ENCODE measurements around the gene MAP3K2.

MAP3K2 gene

DNA sequence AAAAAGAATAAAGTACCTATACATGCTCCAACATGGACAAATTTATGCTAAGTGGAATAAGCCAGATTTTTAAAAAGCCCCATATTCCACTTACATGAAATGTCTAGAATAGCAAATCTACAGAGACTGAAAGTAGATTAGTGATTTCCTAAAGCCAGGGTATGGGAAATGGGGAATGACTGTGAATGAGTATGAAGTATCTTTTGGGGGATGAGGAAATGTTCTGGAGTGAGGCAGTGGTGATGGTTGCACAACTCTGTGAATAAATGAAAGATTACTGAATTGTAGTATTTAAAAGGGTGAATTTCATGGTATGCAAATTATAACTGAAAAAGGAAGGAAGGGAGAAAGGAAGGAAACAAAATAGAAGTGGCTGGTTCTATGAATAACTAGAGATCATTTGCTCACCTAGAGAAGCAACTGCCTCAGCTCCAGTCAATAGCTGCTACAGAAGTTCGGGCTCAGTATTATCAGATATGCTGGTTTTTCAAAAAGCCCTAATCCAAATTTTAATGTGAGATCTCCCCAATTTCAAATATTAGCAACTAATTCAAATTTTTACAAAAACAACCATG is 39.3 kb downstream of the MAP3K2 start:
- peaks cover 38% of the 10 kb centered on the region for H3K4me1 Mint-ChIP-seq
- no peaks in the 10 kb centered on the region for H3K27me3 Mint-ChIP-seq
- peak overlapping the region; percentile 48 for H3K4me3 Mint-ChIP-seq
- no peaks in the 10 kb centered on the region for H3K9me3 Mint-ChIP-seq
- peaks cover 7% of the 10 kb centered on the region for H3K36me3 Mint-ChIP-seq
- DNase-seq (ENCODE audit: low spot score in 2 of 2), result no peak
- ATAC-seq (ENCODE audit: low read depth), result peak; percentile 53
- H3K27ac Mint-ChIP-seq, result no peak overlapping the region

DNA sequence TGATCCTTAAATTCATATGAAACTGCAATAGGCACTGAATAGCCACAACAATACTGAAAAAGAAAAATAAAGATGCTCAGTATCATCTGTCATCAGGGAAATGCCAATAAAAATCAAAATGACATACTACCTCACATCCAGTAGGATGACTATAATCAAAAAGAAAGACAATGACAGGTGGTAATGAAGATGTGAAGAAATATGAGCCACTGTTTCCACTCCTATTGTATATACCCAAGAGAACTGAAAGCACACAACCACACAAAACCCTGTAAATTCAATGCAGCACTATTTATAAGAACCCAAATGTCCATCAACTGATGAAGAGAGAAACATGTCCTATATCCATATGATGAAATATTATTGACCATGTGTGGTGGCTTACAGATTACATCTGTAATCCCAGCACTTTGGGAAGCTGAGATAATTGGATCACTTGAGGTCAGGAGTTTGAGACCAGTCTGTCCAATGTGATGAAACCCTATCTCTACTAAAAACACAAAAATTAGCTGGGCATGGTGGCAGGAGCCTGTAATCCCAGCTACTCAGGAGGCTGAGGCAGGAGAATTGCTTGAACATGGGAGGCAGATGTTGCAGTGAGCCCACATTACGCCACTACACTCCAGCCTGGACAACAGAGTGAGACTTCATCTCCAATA is 39.9 kb downstream of the MAP3K2 start:
- Mint-ChIP-seq H3K9me3 (no peaks in the 10 kb centered on the region), H3K4me1 (peaks cover 38% of the 10 kb centered on the region), H3K27ac (no peak overlapping the region), H3K27me3 (no peaks in the 10 kb centered on the region), H3K36me3 (peaks cover 7% of the 10 kb centered on the region), H3K4me3 (peak overlapping the region; percentile 27)
- no peak for DNase-seq (ENCODE audit: low spot score in 2 of 2)
- ATAC-seq (ENCODE audit: low read depth), result no peak

DNA sequence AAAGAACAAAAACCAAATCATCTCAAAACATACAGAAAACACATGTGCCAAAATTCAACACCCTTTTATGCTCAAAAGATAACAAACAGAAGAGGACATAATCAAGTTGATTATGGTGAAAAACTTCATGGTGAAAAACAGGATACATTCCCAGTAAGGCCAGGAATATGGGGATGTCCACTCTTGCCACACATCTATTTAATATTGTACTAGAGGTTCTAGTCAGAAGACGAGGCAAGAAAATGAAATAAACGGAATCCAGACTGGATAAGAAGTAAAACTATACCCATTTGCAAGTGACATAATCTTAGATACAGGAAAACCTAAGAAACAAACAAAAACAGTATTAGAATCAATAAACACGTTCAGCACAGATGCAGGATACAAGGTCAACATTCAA is 40.8 kb downstream of the MAP3K2 start:
- Mint-ChIP-seq H3K36me3 (peaks cover 5% of the 10 kb centered on the region), H3K9me3 (no peaks in the 10 kb centered on the region), H3K27ac (peak overlapping the region; percentile 48), H3K27me3 (no peaks in the 10 kb centered on the region), H3K4me3 (no peak overlapping the region), H3K4me1 (peaks cover 37% of the 10 kb centered on the region)
- no peak for DNase-seq (ENCODE audit: low spot score in 2 of 2)
- no peak for ATAC-seq (ENCODE audit: low read depth)

DNA sequence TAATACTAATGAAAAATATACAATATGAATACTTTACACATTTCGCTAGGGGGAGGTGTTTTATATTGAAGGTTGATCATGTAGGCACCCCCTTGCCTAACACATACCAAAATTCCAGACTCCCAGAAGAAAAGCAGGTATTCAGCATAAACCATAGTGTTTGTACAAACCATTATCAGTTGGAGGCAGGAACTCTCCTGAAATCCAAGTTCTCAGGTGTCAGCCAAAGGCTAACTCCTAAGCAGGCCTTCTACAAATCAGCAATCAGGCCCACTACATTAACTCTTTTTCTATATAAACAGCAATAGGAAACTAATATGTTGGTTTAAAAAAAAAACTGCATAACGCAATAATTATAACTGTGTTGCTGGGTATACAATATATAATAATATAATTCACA is 44.5 kb downstream of the MAP3K2 start:
- H3K4me3 Mint-ChIP-seq, result no peak overlapping the region
- H3K4me1 Mint-ChIP-seq, result peaks cover 21% of the 10 kb centered on the region
- no peaks in the 10 kb centered on the region for H3K27me3 Mint-ChIP-seq
- ATAC-seq (ENCODE audit: low read depth), result no peak
- no peaks in the 10 kb centered on the region for H3K9me3 Mint-ChIP-seq
- no peak for DNase-seq (ENCODE audit: low spot score in 2 of 2)
- H3K27ac Mint-ChIP-seq, result peak overlapping the region; percentile 53
- H3K36me3 Mint-ChIP-seq, result peaks cover 12% of the 10 kb centered on the region

DNA sequence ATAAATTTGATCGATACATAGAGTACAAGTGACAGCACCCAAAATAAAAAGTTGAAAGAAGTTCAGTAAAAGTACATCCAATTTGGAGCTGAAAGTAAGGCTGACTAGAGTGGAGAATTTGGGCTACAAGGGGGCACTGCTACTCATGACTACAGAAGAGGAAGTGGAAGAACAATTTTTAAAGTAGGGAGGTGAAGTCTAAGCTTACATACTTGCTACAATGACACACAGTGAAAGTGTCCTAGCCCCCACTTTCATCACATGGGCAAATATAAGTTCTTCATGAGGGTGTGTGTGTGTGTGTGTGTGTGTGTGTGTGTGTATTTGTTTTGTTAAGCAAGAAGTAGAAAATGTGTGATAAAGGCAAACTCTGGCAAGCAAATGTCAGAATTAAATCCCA is 45.7 kb downstream of the MAP3K2 start:
- Mint-ChIP-seq H3K9me3 (no peaks in the 10 kb centered on the region), H3K27ac (peak overlapping the region; percentile 53), H3K36me3 (peaks cover 12% of the 10 kb centered on the region), H3K4me3 (no peak overlapping the region), H3K27me3 (no peaks in the 10 kb centered on the region), H3K4me1 (peaks cover 14% of the 10 kb centered on the region)
- peak; percentile 62 for ATAC-seq (ENCODE audit: low read depth)
- DNase-seq (ENCODE audit: low spot score in 2 of 2), result no peak

DNA sequence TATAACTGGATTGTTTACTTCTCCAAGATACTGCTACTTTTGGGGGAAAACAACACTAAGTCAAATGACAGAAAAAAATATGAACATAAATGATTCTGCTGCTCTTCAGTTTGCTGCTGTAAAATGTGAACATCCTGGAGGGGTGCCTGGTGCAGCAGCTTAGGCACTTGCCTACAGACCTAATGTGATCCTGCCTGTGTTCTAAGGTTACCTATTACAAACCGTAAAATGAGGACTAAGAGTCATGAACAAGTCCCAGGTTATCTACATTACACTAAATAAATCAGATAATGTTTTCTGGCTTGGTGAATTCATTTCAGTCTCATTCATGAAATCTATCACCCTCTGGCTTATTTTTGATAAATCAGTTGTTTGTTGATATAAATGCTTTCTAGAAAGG is 55.4 kb downstream of the MAP3K2 start:
- Mint-ChIP-seq H3K4me3 (no peak overlapping the region), H3K27me3 (no peaks in the 10 kb centered on the region), H3K36me3 (peaks cover 17% of the 10 kb centered on the region), H3K9me3 (no peaks in the 10 kb centered on the region), H3K27ac (no peak overlapping the region), H3K4me1 (peaks cover 6% of the 10 kb centered on the region)
- ATAC-seq (ENCODE audit: low read depth) (no peak), DNase-seq (ENCODE audit: low spot score in 2 of 2) (no peak)

DNA sequence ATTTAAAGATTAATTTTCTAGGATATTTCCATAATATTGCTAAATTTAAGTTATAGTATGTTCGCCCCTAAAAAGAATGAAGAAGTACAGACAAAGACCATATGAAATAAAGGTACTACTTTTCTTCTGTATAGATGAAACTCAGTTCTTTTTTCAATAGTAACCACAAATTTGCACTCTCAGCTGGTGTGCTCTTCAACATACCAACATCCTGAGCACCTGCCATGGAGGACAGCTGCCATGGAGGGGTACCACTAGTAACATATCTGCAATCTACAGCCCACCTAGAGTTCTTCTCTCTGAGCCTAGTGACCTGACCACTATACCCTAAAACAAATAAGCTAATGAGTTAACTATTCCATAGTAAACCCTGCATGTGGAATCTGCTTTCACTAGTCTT is 57.0 kb downstream of the MAP3K2 start:
- H3K27me3 Mint-ChIP-seq, result no peaks in the 10 kb centered on the region
- H3K36me3 Mint-ChIP-seq, result peaks cover 18% of the 10 kb centered on the region
- H3K4me1 Mint-ChIP-seq, result peaks cover 6% of the 10 kb centered on the region
- H3K27ac Mint-ChIP-seq, result no peak overlapping the region
- DNase-seq (ENCODE audit: low spot score in 2 of 2), result no peak
- no peaks in the 10 kb centered on the region for H3K9me3 Mint-ChIP-seq
- no peak for ATAC-seq (ENCODE audit: low read depth)
- H3K4me3 Mint-ChIP-seq, result no peak overlapping the region

DNA sequence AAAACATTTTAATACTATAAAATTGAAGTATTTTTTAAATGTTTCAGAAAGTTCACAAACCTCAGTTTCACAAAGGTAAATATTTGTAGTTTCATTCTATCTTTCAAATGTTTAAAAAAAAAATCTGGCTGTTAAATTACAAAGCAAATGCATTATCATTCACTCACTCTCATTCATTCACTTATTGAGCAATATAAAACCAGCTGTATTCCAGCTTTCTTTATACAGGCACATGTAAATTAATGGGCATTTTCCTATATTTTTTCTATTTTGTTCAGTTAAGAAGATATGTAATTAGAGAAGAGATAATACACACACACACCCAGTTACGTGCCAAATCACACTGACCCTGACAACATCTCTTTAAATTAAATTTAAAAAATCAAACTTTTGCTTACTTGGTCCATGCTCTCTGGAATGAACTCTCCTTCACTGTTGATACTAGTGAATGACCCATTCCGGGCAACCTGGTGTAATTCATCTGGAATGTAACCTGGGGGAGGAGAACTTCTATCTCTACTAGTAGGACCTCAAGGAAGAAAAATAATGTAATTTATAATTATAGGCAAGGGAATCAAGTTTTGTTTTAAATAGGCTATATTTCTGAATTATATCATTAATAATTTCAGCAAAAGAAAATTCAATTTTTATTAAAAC is 61.4 kb downstream of the MAP3K2 start:
- Mint-ChIP-seq H3K4me3 (no peak overlapping the region), H3K27me3 (no peaks in the 10 kb centered on the region), H3K27ac (no peak overlapping the region), H3K9me3 (no peaks in the 10 kb centered on the region), H3K36me3 (peaks cover 15% of the 10 kb centered on the region), H3K4me1 (peaks cover 3% of the 10 kb centered on the region)
- ATAC-seq (ENCODE audit: low read depth) (no peak), DNase-seq (ENCODE audit: low spot score in 2 of 2) (no peak)

DNA sequence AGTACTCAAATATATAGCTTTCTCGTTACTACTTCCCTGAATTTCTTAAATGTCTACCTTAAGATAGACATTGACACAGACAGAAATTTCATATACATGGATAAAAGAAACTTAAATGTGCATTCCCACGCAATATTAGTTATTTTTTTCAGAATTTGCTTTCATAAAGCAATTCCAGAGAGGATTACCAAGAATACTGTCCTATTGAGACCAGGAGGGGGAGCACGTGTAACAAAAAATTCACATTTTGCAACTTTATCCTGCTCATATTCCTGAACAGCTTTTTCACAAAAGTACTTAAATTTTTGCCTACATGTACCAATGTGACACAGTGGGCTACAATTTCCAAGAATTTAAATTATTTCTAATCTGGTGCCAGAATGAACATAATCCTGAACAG is 63.1 kb downstream of the MAP3K2 start:
- ATAC-seq (ENCODE audit: low read depth) (no peak), DNase-seq (ENCODE audit: low spot score in 2 of 2) (no peak)
- H3K36me3 Mint-ChIP-seq, result peaks cover 24% of the 10 kb centered on the region
- H3K27ac Mint-ChIP-seq, result no peak overlapping the region
- H3K9me3 Mint-ChIP-seq, result peaks cover 6% of the 10 kb centered on the region
- no peaks in the 10 kb centered on the region for H3K4me1 Mint-ChIP-seq
- no peak overlapping the region for H3K4me3 Mint-ChIP-seq
- no peaks in the 10 kb centered on the region for H3K27me3 Mint-ChIP-seq

DNA sequence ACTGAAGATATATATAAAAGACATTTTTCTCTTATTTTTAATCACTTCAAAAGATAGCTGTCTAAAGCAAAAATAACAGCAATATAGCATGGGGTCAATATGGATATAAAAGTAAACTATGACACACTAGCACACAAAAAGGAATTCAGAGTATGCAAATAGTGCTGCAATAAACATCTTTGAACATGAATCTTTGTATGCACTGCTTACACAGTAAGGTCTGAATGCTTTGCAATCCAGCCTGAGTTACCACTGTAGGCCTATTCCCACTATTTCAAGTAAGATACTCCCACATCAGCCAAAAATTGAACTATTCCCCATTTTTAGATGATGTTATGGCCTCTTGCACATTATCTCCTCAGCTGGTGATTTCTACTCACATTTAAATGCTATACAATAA is 66.5 kb downstream of the MAP3K2 start:
- H3K4me3 Mint-ChIP-seq, result no peak overlapping the region
- no peak overlapping the region for H3K27ac Mint-ChIP-seq
- no peak for DNase-seq (ENCODE audit: low spot score in 2 of 2)
- H3K27me3 Mint-ChIP-seq, result no peaks in the 10 kb centered on the region
- ATAC-seq (ENCODE audit: low read depth), result no peak
- no peaks in the 10 kb centered on the region for H3K4me1 Mint-ChIP-seq
- peaks cover 6% of the 10 kb centered on the region for H3K9me3 Mint-ChIP-seq
- H3K36me3 Mint-ChIP-seq, result peaks cover 32% of the 10 kb centered on the region

DNA sequence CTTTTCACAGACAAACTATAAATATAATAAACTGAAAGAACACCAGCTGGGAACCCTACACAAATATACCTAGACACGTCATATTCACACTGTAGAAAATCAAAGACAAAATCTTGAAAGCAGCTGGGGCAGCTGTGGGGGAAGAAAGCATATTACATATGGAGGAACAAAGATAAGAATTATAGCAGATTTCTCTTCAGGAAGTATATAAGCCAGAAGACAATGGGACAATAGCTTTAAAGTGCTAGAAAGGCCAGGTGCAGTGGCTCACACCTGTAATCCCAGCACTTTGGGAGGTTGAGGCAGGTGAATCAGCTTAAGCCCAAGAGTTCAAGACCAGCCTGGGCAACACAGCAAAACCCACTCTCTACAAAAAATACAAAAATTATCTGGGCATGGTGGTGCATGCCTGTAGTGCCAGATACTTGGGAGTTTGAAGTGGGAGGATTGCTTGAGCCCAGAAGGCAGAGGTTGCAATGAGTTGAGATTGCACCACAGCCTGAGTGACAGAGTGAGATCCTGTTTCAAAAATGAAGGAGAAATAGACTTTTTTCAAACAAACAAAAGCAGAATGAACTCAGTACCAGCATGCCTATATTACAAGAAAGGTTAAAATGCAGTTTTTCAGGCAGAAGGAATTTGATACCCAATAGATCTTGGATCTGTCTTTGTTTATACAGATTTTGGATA is 67.0 kb downstream of the MAP3K2 start:
- Mint-ChIP-seq H3K4me1 (no peaks in the 10 kb centered on the region), H3K36me3 (peaks cover 32% of the 10 kb centered on the region), H3K4me3 (no peak overlapping the region), H3K27ac (no peak overlapping the region), H3K27me3 (no peaks in the 10 kb centered on the region), H3K9me3 (peaks cover 6% of the 10 kb centered on the region)
- ATAC-seq (ENCODE audit: low read depth), result no peak
- no peak for DNase-seq (ENCODE audit: low spot score in 2 of 2)

DNA sequence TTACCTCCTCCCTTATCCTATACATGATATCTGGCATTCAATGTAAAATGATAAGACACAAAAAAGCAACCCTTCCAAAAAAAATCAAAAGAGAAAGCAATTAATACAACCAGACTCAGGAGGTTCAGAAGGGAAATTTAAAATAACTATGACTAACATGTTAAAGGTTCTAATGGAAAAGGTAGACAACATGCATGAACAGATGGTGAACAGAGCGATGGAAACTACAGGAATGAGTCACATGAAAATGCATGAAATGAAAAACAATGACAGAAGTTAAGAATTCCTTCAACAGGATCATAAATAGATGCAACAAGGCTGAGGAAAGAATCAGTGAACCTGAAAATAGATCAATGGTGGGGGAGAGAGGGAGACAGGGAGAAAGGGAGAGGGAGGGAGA is 67.7 kb downstream of the MAP3K2 start:
- DNase-seq (ENCODE audit: low spot score in 2 of 2) (no peak), ATAC-seq (ENCODE audit: low read depth) (no peak)
- H3K4me3 Mint-ChIP-seq, result no peak overlapping the region
- peaks cover 6% of the 10 kb centered on the region for H3K9me3 Mint-ChIP-seq
- H3K36me3 Mint-ChIP-seq, result peaks cover 35% of the 10 kb centered on the region
- H3K27ac Mint-ChIP-seq, result no peak overlapping the region
- H3K4me1 Mint-ChIP-seq, result no peaks in the 10 kb centered on the region
- H3K27me3 Mint-ChIP-seq, result no peaks in the 10 kb centered on the region

DNA sequence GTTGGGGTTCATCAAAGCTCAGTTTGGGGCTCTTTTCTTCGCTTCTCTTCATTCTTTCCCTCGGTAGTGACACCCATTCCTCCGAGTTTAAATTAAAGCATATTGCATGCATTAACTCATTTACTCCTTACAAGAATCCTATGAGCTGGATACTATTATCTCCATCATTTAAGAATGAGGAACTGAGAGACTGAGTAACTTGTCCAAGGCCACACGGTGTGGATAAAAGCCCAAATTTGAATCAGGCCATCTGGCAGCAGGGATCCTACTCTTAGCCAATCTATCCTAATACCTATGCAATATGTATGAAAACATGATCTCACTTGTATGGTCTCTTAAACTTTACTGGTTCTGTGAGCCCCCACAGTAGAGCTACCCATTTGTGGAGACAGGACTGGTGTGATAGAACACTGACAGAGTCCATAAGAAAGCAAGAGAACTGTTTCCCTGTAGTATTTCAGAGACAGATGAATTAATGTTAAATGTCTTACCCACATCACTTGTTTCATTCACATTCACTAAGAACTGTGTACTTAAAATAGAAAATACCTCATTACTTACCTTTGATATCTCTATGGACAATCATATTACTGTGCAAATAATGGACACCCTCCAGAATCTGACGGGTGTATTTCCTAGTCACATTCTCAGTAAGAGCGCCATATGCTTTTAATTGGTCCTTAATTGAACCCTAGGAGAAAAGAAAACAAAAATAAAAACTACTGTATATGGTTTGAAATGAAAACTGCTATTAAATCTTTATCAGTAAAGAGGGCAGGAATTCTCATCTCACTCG is 73.4 kb downstream of the MAP3K2 start:
- Mint-ChIP-seq H3K4me1 (peaks cover 13% of the 10 kb centered on the region), H3K4me3 (no peak overlapping the region), H3K36me3 (peaks cover 32% of the 10 kb centered on the region), H3K9me3 (no peaks in the 10 kb centered on the region), H3K27me3 (no peaks in the 10 kb centered on the region), H3K27ac (peak overlapping the region; percentile 53)
- no peak for DNase-seq (ENCODE audit: low spot score in 2 of 2)
- ATAC-seq (ENCODE audit: low read depth), result no peak

DNA sequence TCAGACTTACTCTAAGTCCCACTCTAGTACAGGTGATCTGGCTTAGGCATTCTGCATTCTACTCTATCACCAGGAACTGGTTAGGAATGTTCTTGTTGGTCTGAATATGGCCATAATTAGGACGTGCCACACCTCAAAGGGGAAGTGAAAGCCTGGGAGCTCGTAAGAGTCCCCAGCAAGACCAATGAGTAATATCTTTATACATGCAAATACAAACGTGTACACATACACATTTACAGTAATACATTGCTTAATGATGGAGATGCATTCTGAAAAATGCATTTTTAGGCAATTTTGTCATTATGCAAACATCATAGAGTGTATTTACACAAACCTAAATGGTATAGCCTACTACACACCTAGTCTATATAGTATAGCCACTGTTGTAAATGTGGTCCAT is 74.4 kb downstream of the MAP3K2 start:
- Mint-ChIP-seq H3K4me3 (no peak overlapping the region), H3K27ac (peak overlapping the region; percentile 60), H3K36me3 (peaks cover 30% of the 10 kb centered on the region), H3K4me1 (peaks cover 13% of the 10 kb centered on the region), H3K27me3 (no peaks in the 10 kb centered on the region), H3K9me3 (no peaks in the 10 kb centered on the region)
- DNase-seq (ENCODE audit: low spot score in 2 of 2), result no peak
- peak; percentile 97 for ATAC-seq (ENCODE audit: low read depth)
